DMS114 treated with DMSO at 0.1 percent for 48 hours (cell line): Measurements from ENCODE around the gene TUBGCP6.
"Not testable (repeated sequence)": the region's sequence is repeated elsewhere in the genome, so short reads cannot be mapped to it uniquely, and the experiment has no call there.

Experiments
- DNase-seq: peaks from one replicate; lab custom pipeline; 2025; ENCODE audit not compliant: unreplicated experiment; lab: John Stamatoyannopoulos, UW

TUBGCP6 gene

GRCh38 chr22:50170453-50171318, 74.1 kb downstream of the TUBGCP6 start, which contains the start of gene PANX2:
Gene PANX2, plus strand, starts transcription at chr22:50170731. Its CDS starts 0 bp downstream, at chr22:50170731.
- DNase-seq = no peak

- DNase-seq = no peak
Observed at GRCh38 chr22:50169774-50170341, 75.0 kb downstream of the TUBGCP6 start.

GRCh38 chr22:50169181-50169759, 75.6 kb downstream of the TUBGCP6 start:
- no peak for DNase-seq

- not testable (repeated sequence) for DNase-seq
Observed at GRCh38 chr22:50168490-50169180, 76.2 kb downstream of the TUBGCP6 start.

GRCh38 chr22:50167689-50168489, 76.9 kb downstream of the TUBGCP6 start:
- no peak for DNase-seq
